Measurements from ENCODE around the gene TRIO.

GRCh38 chr5:14438195-14438606 lies 295.1 kb downstream of the TRIO start:
- TF ChIP-seq POLR2A (IDR thresholded peaks at IDR 0.05) (no peak), CTCF (IDR thresholded peaks at IDR 0.05) (no peak)
